Activated T-cell treated with anti-CD3 and anti-CD28 coated beads for 48 hours (primary cell): Measurements from ENCODE around the gene RTKN2.
"Not testable (repeated sequence)": the region's sequence is repeated elsewhere in the genome, so short reads cannot be mapped to it uniquely, and the experiment has no call there.

ENCODE experiments used
- DNase-seq: peaks from one replicate; pipeline ENCODE4 v3.0.0-alpha.2; 2020; ENCODE audit warnings: low read depth

Gene RTKN2

DNA sequence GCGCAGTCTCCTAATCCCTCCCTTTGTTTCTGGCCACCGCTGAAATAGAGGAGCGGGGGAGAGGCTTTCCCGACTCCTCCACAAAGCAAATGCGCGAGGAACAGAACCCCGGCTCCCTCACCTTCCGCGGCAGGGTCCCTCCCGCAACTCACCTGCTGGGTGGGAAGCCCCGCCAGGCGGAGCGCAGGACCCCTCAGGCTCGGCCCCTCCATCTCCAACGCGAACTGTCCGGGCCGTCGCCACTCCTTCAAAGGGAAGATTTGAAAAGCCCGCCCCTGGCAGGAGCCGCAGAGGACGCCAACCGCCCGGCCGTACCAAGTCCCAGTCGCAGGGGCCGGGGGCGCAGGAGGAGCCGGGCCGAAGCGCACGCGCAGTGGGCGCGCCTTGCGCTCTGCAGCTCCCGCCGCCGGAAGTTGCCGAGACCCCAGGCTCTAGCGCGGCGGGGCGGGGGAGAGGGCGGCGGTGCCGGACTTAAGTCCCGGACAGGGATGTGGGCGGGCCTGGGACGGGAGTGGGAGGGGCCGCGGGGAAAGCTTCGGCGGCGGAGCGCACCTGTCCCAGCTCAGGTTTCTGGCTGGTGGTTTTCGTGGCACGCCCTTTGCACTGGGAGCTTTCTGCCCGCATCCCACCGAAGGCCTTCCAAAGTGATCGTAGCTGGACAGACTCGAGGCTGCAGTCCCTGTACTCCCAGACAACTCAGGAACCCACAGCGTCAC lies at the start of gene RTKN2:
Gene RTKN2 (minus strand): TSS at position 446 of the 716 bp plus-strand sequence. CDS start 234 bp downstream, at position 212.
- peak; percentile 71 for DNase-seq

- no peak for DNase-seq
These were observed 48.6 kb upstream of the RTKN2 start for GRCh38 chr10:62317257-62317656.

DNA sequence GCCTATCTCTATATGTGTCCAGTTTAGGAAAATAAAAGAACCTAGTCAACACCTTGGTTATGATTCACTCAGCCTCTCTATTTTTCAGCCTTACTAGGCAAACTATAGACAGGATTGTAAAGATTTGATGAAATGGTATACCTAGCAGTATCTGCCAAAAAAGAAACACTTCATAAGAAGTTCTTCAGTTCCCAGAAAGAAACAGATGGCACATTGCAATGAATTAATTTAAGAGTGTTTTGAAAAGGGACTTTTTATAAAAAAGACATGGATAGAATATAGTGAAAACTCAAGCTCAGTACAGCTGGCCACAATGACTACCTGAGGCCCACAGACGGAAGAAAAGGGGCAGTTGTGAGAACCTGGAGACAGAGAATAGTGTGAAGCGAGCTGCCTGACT lies 40.6 kb upstream of the RTKN2 start:
- no peak for DNase-seq

- no peak for DNase-seq
These were observed 39.5 kb upstream of the RTKN2 start for GRCh38 chr10:62308101-62308500.

GRCh38 chr10:62307635-62308034 lies 39.0 kb upstream of the RTKN2 start:
- DNase-seq: no peak

DNA sequence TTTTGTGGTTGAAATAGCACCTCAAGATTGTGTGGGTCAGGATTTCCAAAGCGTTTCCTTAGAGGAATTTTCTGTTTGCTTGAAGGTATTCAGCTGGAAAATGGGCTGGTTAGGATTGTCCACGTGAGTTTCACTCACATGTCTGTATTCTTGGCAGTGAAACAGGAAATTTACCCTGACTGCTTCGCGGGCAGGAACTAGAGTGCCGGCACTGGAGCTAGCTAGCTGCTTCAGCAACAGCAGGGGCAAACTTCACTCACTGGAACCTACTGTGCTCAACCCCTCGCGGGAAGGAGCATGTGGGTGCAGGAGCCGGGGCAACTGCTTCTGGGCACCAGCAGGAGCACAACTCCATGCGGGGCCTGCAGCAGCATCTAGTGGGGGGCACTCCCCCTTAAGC lies 38.0 kb upstream of the RTKN2 start:
- DNase-seq: no peak

DNA sequence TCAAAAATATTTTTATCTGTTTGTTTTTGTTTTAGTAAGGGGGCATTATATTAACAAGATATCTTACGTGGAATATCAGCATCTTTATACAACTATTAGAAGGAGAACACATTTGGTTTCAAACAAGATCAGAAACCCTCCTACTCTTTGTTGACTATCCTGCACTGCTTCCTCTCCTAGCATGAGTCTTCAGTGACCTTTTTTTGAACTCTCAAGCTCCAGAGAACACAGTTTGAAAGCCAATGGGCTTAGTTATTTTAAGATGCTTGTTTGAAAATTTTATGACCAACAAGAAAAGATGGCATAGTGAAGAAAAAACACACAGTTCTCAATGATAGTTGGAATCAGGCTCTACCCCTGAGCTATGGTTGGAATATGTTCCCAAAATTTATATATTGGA lies 37.2 kb upstream of the RTKN2 start:
- DNase-seq: no peak

DNA sequence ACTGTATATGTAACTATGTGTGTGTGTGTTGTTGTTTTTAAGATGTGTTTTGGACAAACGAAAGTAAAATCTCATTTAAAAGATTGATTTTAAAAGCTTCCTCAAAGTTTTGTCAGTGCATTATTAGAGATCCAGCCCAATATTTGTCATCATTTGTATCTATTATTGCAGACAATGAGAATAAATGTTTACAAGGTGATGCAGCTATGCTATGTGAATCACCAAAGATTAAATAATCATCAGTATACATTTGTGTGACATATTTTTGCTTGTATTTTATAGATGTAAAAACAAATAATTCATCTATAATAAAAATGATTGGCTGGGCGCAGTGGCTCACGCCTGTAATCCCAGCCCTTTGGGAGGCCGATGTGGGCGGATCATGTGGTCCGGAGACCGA lies 35.3 kb upstream of the RTKN2 start:
- no peak for DNase-seq

GRCh38 chr10:62302760-62303159 lies 34.1 kb upstream of the RTKN2 start:
- no peak for DNase-seq

DNA sequence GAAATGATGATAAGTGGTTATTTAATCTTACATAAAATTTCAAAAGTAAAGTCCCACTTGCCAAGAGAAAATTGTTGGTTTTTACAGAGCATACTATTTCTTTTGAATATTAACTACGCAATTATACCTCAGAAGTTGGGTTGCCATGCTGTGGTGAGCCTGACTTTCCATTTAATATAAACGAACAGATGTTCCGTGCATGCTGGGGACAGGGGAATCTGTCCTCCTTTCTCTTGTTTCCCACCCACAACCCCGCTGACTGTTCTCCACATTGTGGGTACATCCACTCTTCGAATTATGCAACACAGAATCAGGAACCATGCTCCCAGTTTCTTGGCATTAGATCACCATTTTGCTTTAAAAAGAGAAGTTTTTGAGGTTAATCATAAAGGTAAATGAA lies 29.2 kb upstream of the RTKN2 start:
- no peak for DNase-seq

DNA sequence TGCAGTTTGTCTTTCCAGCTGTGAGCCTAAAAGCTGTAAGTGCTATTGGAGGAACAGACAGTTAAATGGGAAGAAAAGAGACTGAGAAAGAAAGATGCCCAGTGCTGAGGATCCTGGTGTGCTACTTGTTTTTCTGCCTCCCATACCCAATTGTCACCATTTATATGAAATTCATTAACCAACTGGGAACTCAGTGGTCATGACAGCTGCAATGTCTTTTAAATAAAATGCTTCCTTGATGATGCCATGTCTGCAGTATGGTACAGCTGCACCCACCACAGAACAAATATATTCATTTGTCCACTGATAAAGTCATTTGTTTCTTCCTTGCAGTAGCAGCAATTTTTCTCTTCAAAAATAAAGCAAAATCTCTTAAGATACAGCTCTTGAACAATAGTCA lies 15.6 kb upstream of the RTKN2 start:
- DNase-seq: no peak

DNA sequence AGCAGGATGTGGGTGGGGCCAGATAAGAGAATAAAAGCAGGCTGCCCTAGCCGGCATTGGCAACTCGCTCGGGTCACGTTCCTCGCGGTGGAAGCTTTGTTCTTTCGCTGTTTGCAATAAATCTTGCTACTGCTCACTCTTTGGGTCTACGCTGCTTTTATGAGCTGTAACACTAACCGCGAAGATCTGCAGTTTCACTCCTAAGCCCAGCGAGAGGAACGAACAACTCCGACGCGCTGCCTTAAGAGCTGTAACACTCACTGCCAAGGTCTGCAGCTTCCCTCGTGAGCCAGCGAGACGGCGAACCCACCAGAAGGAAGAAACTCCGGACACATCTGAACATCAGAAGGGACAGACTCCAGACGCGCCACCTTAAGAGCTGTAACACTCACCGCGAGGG lies 12.7 kb upstream of the RTKN2 start:
- DNase-seq: not testable (repeated sequence)

GRCh38 chr10:62280392-62280791 lies 11.7 kb upstream of the RTKN2 start:
- not testable (repeated sequence) for DNase-seq

DNA sequence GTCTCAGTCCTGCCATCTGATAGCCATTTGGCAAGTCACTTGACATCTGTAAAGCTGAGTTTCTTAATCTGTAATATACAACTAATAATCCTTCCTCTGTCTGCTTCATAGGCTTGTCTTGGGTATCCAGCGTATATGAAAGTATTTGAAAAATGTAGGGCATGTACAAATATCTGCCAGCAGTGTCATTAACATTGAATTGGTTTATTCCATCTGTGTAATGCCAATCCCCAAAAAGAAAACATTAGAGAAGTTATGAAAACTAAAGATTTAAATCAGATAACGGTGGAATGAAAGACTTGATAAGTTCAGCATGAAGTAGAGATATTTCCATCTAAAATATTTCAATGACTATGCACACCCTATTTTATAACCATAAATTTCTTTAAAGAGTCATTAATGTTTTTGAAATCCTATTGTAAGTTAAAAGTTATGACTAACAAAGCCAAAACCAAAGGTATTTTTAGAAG lies 9.8 kb upstream of the RTKN2 start:
- no peak for DNase-seq

DNA sequence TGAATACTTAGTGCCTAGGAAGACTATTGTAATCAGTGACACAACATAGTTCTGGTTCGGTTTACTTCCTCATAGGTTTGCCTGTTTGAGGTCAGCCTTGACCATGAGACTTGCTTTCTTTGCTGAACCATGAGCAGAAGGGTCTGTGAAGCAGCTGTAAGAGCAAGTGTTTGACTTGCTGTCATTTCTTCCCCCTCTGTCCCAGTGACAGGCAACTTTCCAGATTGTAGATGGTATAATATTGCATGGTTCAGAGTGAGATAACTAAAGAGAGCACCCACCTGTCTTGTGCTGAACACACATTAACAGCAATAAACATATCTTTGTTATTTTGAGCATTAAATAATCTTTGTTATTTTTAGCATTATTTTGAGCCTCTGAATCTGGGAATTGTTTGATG lies 9.3 kb upstream of the RTKN2 start:
- DNase-seq: no peak

DNA sequence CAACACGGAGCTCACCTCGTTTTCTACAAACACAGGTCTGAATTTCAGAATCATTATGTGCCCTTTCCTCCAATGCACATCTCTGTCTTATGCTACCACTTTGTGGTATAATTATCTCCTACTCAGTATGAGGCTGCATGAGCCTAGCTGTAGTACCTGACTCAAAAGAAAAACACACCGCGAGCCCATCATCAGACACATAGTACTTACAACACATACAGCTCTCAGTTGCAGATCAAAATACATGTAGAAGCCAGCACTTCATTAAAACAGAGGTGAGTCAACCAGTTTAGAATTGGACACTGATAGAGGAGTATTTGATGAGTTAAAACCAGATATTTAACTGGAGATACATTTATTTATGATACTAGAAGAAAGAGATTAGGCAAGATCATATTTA lies 1.4 kb upstream of the RTKN2 start:
- no peak for DNase-seq

GRCh38 chr10:62268027-62268398 lies 631 bp downstream of the RTKN2 start:
- no peak for DNase-seq

GRCh38 chr10:62266611-62267010 lies 2.0 kb downstream of the RTKN2 start:
- no peak for DNase-seq

DNA sequence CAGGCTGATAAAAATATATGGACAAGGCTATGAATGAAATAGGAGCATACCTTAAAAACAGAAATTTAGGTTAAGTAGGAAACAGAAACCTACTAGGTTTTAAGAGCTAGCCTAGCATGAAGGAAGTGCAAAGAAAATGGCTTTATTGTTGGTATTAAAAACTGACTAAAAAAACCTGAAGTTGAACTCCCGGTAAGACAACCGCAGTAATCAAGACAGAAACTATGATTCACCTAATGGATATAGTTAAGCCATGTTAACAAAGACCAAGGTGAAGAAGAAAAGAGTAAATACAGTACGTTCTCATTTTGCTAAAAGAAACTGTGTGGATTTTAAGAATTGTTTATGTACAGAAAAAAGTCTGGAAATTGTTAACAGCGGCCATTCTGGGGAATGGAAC lies 2.5 kb downstream of the RTKN2 start:
- DNase-seq: no peak

GRCh38 chr10:62264702-62265436 lies 3.8 kb downstream of the RTKN2 start:
- DNase-seq: no peak

DNA sequence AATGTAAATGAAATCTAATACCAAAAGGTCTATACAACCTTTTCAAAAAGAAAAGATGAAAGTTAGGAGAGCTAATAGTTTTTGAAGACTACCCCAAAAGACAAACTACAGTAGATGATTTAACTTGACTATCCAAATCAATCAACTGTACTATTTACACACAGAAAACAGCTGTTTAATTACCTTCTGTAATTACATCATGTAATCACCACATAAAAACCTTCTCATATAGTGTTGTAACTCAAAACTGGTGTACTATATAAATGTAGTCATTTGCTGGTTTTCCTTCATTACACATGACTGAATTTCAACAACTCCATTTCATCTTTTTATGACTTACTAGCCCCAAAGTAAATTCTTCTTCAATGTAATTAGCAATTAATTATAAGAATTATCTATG lies 4.5 kb downstream of the RTKN2 start:
- no peak for DNase-seq

GRCh38 chr10:62261666-62262065 lies 7.0 kb downstream of the RTKN2 start:
- no peak for DNase-seq

- DNase-seq: no peak
These were observed 8.6 kb downstream of the RTKN2 start for GRCh38 chr10:62259998-62260397.

GRCh38 chr10:62259456-62259855 lies 9.2 kb downstream of the RTKN2 start:
- DNase-seq: no peak
